PC-9 (cell line): Measurements from ENCODE around the gene DDX10. TPM values are rescaled to one million over a fixed set of nuclear protein-coding genes. Genes with fewer than 3 reads are reported as not detected.

Source experiments
- Bru-seq: library from RNA; stranded (reverse); fragments of 400-500 nt; gene quantifications from one replicate; lab custom pipeline; 2021; lab: Mats Ljungman, UMichigan
- BruChase-seq, 2 experiments: library from RNA; stranded (reverse); fragments of 400-500 nt; gene quantifications; one replicate each; lab custom pipeline; 2021; lab: Mats Ljungman, UMichigan
- BruUV-seq: library from RNA; stranded (reverse); fragments of 400-500 nt; replicated peaks from 2 replicates; lab custom pipeline; 2021; lab: Mats Ljungman, UMichigan
- CTCF ChIA-PET: fragments of 300-600 bp; sonication (Branson Sonifier 250); formaldehyde crosslinking; loops from one replicate; lab custom pipeline; 2022; ENCODE audit warnings: antibody characterized with exemption; lab: Charles Lee
- POLR2A ChIA-PET: fragments of 300-600 bp; sonication (Branson Sonifier 250); formaldehyde crosslinking; loops from one replicate; lab custom pipeline; 2022; ENCODE audit warnings: antibody characterized with exemption; ENCODE audit not compliant: unreplicated experiment; lab: Charles Lee
- DNase-seq, 2 experiments: peaks; one replicate each; pipeline versions ENCODE4 v3.0.0 to v3.0.0-alpha.2; 2015 to 2022; ENCODE audit warnings: mixed read lengths in 1 of 2
- H2AFZ ChIP-seq: fragments of 200-600 bp; sonication (generic); 2 replicates; pipeline ENCODE4 v1.8.1; 2017; ENCODE audit warnings: antibody characterized with exemption
- H3F3A ChIP-seq: fragments of 200-600 bp; sonication (generic); 2 replicates; pipeline ENCODE4 v1.8.1; 2017; ENCODE audit warnings: antibody characterized with exemption, mild to moderate bottlenecking, low read depth; ENCODE audit not compliant: insufficient read depth
- H3K27ac ChIP-seq: fragments of 200-600 bp; sonication (generic); 2 replicates; pipeline ENCODE4 v1.6.1; 2016; ENCODE audit warnings: mixed run types
- H3K27me3 ChIP-seq: fragments of 200-600 bp; sonication (generic); 2 replicates; pipeline ENCODE4 v1.6.1; 2016; ENCODE audit warnings: low read depth, mixed run types; ENCODE audit not compliant: insufficient read depth
- H3K36me3 ChIP-seq: fragments of 200-600 bp; sonication (generic); 2 replicates; pipeline ENCODE4 v1.6.1; 2016; ENCODE audit warnings: low read depth, mixed run types
- H3K4me1 ChIP-seq: fragments of 200-600 bp; sonication (generic); replicated peaks from 2 replicates; pipeline ENCODE4 v1.6.1; 2016; ENCODE audit warnings: mixed run types; ENCODE audit not compliant: insufficient read depth
- H3K4me2 ChIP-seq: fragments of 200-600 bp; sonication (generic); 2 replicates; pipeline ENCODE4 v1.6.1; 2017; ENCODE audit warnings: mixed run types
- H3K4me3 ChIP-seq: fragments of 200-600 bp; sonication (generic); 2 replicates; pipeline ENCODE4 v1.6.1; 2016; ENCODE audit warnings: mixed run types
- H3K79me2 ChIP-seq: fragments of 200-600 bp; sonication (generic); 2 replicates; pipeline ENCODE4 v1.6.1; 2017; ENCODE audit warnings: low read depth, mixed run types
- H3K9me2 ChIP-seq: fragments of 200-600 bp; sonication (generic); 2 replicates; pipeline ENCODE4 v1.8.1; 2017; ENCODE audit warnings: mild to moderate bottlenecking; ENCODE audit not compliant: insufficient read depth
- H3K9me3 ChIP-seq: fragments of 200-600 bp; sonication (generic); 2 replicates; pipeline ENCODE4 v1.8.1; 2016; ENCODE audit warnings: low read depth; ENCODE audit not compliant: insufficient read depth
- H4K20me1 ChIP-seq: fragments of 200-600 bp; sonication (generic); 2 replicates; pipeline ENCODE4 v1.8.1; 2017; ENCODE audit not compliant: insufficient read depth
- EZH2 ChIP-seq: fragments of 200-600 bp; sonication (generic); IDR thresholded peaks from 2 replicates; pipeline ENCODE4 v1.8.0; 2017; ENCODE audit warnings: antibody characterized with exemption, low read depth
- intact Hi-C: fragments of 100-400 bp; cut with micrococcal nuclease; formaldehyde crosslinking; loops from one replicate; pipeline ENCODE4 v1.10.0; 2022; ENCODE audit not compliant: unreplicated experiment
- long read RNA-seq: library from polyadenylated mRNA; stranded (forward); transcript quantifications from one replicate; pipeline ENCODE4 v2.0.0, GENCODE V29; 2022
- total RNA-seq: library from RNA; stranded (reverse); gene quantifications from 2 replicates; pipeline ENCODE4 v1.2.3, GENCODE V29; 2021
- TF ChIP-seq, protein P1 (sequence below): fragments of 200-600 bp; sonication (generic); conservative IDR thresholded peaks from 2 replicates; pipeline ENCODE4 v1.6.1; 2017; ENCODE audit warnings: mixed run types, antibody characterized with exemption, mild to moderate bottlenecking, moderate library complexity

Gene DDX10
- total RNA-seq: 26.4 and 32.6 TPM in 2 replicates
- percentile 79 among the genes with signal in this experiment for Bru-seq, nascent RNA
- BruChase-seq, experiment 1, labeled RNA remaining after a 2-hour chase: percentile 59 among the genes with signal in this experiment
- percentile 57 among the genes with signal in this experiment for BruChase-seq, experiment 2, labeled RNA remaining after a 6-hour chase
- long read RNA-seq, transcript DDX10-201 (18 exons, 3,264 nt): major isoform, 28 of 35 reads
- long read RNA-seq, partial matches to known transcripts: 3 of 35 reads
- long read RNA-seq, other reads (novel, unspliced or antisense): 1 of 35 reads

DNA sequence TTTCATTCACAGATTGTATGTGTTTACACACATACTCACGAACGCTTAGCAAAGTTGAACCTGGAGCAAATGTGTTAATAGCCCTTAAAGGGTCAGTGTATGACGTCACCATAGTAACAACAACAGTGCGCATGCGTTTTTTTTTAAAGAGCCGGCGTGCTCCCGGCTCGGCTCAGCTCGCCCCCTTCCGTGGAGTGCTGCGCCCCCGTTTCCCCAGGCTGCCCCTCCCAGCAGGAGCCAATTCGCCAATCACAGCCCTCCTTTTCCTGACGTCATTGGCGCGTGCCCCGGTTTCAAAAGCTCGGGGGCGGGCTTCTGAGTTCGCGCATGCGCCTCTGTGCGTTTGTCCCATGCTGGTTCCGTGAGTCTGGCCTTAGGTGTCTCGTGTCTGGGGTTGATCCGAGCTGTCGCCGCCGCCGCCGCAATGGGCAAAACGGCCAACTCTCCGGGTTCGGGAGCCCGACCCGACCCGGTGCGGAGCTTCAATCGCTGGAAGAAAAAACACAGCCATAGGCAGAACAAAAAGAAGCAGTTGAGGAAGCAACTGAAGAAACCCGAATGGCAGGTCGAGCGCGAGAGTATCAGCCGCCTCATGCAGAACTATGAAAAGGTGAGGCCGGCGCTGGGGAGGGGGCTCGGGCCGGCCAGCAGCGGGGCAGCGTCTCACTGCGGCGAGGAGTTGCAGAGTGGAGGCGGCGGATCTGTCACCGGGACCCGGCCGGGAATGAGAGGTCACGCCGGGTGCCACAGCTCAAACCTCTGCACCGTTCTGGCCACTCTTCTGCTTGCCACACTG lies at the start of gene DDX10:
TSS of gene DDX10 (plus strand) at position 340 of the 796 bp plus-strand sequence. CDS start at position 425, 85 bp downstream.
- CTCF ChIA-PET: interaction anchor here (0.6 to 1.0 kb wide), 2 partner anchors 441 to 531 kb away, joined by 3 to 6 read pairs; no protein-coding TSS in a partner anchor
- Histone ChIP-seq H3K9me2 (no peaks in the 10 kb centered on the region), H3K79me2 (peaks cover 50% of the 10 kb centered on the region), H3K27me3 (no peaks in the 10 kb centered on the region), H3K4me1 (peaks cover 17% of the 10 kb centered on the region), H3K36me3 (peaks cover 9% of the 10 kb centered on the region; the same call in 1 of the 2 replicates), H3K4me2 (peak within 1 kb of the TSS; percentile 92), H3K27ac (no peak within 1 kb of the TSS), H4K20me1 (0 out of 2 replicates have a peak, but pooled peaks cover 9% of the 10 kb centered on the region), H3K4me3 (peak within 1 kb of the TSS; percentile 63), H3F3A (no peaks in the 10 kb centered on the region), H2AFZ (peak within 1 kb of the TSS; percentile 91), H3K9me3 (no peaks in the 10 kb centered on the region)
- no TSS peak for BruUV-seq
- POLR2A ChIA-PET: interaction anchor here (0.5 to 0.8 kb wide), 3 partner anchors 72 to 380 kb away, joined by 3 to 4 read pairs (median 3); no protein-coding TSS in a partner anchor
- peak; percentile 95 to 98 for DNase-seq
- TF ChIP-seq EZH2: no peak
- TF ChIP-seq, protein P1, sequence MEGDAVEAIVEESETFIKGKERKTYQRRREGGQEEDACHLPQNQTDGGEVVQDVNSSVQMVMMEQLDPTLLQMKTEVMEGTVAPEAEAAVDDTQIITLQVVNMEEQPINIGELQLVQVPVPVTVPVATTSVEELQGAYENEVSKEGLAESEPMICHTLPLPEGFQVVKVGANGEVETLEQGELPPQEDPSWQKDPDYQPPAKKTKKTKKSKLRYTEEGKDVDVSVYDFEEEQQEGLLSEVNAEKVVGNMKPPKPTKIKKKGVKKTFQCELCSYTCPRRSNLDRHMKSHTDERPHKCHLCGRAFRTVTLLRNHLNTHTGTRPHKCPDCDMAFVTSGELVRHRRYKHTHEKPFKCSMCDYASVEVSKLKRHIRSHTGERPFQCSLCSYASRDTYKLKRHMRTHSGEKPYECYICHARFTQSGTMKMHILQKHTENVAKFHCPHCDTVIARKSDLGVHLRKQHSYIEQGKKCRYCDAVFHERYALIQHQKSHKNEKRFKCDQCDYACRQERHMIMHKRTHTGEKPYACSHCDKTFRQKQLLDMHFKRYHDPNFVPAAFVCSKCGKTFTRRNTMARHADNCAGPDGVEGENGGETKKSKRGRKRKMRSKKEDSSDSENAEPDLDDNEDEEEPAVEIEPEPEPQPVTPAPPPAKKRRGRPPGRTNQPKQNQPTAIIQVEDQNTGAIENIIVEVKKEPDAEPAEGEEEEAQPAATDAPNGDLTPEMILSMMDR: no peak
- intact Hi-C loops: no loop called here

- H3K4me1 ChIP-seq: peaks cover 45% of the 10 kb centered on the region
- H3K9me2 ChIP-seq: no peaks in the 10 kb centered on the region
- H3K4me3 ChIP-seq: 0 out of 2 replicates have a peak overlapping the region, but pooled peaks have one; percentile 9
- no peaks in the 10 kb centered on the region for H3K27me3 ChIP-seq
- peaks cover 24% of the 10 kb centered on the region for H3F3A ChIP-seq
- DNase-seq: peak; percentile 66 to 100
- POLR2A ChIA-PET: interaction anchor here (0.8 kb wide), 1 partner anchor 23 kb away, joined by 12 read pairs; the partner anchor contains the start of gene EXPH5
- CTCF ChIA-PET: no interaction called here
- intact Hi-C loops: loop anchor here (1.0 kb wide), 2 partner anchors 19 to 23 kb away; partner anchors contain the start of gene EXPH5
- no peak overlapping the region for H2AFZ ChIP-seq
- H3K36me3 ChIP-seq: no peaks in the 10 kb centered on the region
- H3K4me2 ChIP-seq: peak overlapping the region; percentile 61
- peak overlapping the region; percentile 90 for H3K27ac ChIP-seq
- no TSS peak for BruUV-seq
- H4K20me1 ChIP-seq: no peaks in the 10 kb centered on the region
- TF ChIP-seq, protein P1: no peak
- no peak for TF ChIP-seq EZH2
- no peaks in the 10 kb centered on the region for H3K79me2 ChIP-seq
- no peaks in the 10 kb centered on the region for H3K9me3 ChIP-seq
Observed at GRCh38 chr11:108616549-108616948, 48.3 kb upstream of the DDX10 start.

- TSS peak; percentile 97 for BruUV-seq
- no peak for DNase-seq
- TF ChIP-seq EZH2: no peak
- TF ChIP-seq, protein P1: no peak
- no peak overlapping the region for H2AFZ ChIP-seq
- intact Hi-C loops: no loop called here
- peaks cover 25% of the 10 kb centered on the region for H3F3A ChIP-seq
- no peaks in the 10 kb centered on the region for H3K9me2 ChIP-seq
- CTCF ChIA-PET: no interaction called here
- no peaks in the 10 kb centered on the region for H3K79me2 ChIP-seq
- POLR2A ChIA-PET: interaction anchor here (0.6 kb wide), 1 partner anchor 543 kb away, joined by 3 read pairs; no protein-coding TSS in a partner anchor
- no peaks in the 10 kb centered on the region for H4K20me1 ChIP-seq
- H3K36me3 ChIP-seq: no peaks in the 10 kb centered on the region
- peak overlapping the region; percentile 90 for H3K27ac ChIP-seq
- H3K9me3 ChIP-seq: no peaks in the 10 kb centered on the region
- no peak overlapping the region for H3K4me3 ChIP-seq
- H3K27me3 ChIP-seq: no peaks in the 10 kb centered on the region
- peaks cover 50% of the 10 kb centered on the region for H3K4me1 ChIP-seq
- peak overlapping the region; percentile 39 for H3K4me2 ChIP-seq
Observed at GRCh38 chr11:108617055-108617454, 47.8 kb upstream of the DDX10 start.
